T-helper 1 cell treated with Interleukin-12 subunit alpha and Interleukin-12 subunit beta and Interleukin-4 antibody, amounts not matched to agents 30 ng/mL and 1 ng/mL, for 36 hours (primary cell): ENCODE results near the gene OGFOD1. TPM values are rescaled to one million over a fixed set of nuclear protein-coding genes. Genes with fewer than 3 reads are reported as not detected.

ENCODE experiments used
- intact Hi-C: fragments of 100-400 bp; cut with micrococcal nuclease; formaldehyde crosslinking; loops from one replicate; pipeline ENCODE4 v1.15.1; 2024
- total RNA-seq: library from RNA; stranded (reverse); gene quantifications from 2 replicates; pipeline ENCODE4 v1.2.3, GENCODE V29; 2022

OGFOD1 gene
- total RNA-seq, 1 donor from 2014 or later: 52.5 TPM

DNA sequence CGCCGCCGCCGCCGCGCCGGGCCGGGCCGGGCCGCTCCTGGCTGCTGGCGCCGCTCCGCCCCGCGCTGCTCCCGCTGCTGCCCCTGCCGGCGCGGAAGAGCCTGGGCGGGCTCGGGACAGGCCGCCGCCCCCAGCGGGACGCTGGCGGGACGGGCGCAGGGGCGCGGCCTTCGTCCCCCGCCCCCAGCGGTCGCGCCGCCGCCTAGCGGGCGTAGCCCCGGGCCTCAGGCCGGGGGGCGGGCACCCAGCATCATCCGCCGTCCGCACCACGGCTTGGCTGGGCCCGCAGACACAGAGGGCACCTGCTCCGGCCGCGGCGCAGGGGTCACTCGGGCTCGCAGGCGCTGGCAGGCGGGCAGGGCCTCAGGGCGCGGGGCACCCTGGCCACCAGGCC is 25.9 kb upstream of the OGFOD1 start, which contains the start of gene AMFR:
AMFR (minus strand) TSS at position 107 of the 394 bp plus-strand sequence. CDS start 218 bp downstream, outside the sequence.
- intact Hi-C loops: loop anchor here (1.0 to 10.0 kb wide), 3 partner anchors 26 to 277 kb away; partner anchors contain the start of genes NUDT21 and OGFOD1

DNA sequence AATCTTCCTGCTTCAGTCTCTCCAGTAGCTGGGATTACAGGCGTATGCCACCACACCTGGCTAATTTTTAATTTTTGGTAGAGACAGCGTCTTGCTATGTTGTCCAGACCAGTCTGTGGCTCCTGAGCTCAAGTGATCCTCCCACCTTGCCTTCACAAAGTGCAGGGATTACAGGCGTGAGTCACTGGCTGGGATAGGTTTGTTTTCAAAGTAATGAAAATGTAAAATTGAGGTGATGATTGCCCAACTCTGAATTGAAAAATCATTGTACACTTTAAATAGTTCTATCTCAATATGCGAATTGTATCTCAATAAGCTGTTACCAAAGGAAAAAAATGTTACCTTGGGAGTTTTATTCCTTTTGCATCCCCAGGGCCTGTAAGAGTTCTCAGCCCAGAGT is 24.8 kb upstream of the OGFOD1 start:
- intact Hi-C loops: loop anchor here (10.0 kb wide), 1 partner anchor 222 kb away; no protein-coding TSS in a partner anchor

DNA sequence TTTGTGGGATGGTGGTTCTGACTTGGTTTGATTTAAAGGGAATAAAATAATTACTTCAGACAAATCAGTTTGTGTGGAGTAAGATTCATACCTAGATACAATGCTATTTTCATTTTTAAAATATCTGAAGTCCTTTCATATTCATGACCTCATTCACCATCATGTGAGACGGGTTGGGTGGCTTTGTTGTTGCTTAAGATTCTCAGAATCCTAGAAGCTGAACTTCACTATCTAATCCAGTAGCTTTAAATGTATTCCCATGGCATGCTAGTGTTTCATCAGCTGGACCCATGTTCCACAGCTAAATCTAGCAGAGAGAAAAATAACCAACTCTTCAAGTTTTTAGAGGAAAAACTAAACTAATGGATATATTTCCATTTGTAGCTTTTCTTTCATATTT is 23.3 kb upstream of the OGFOD1 start:
- intact Hi-C loops: loop anchor here (10.0 kb wide), 1 partner anchor 223 kb away; no protein-coding TSS in a partner anchor

DNA sequence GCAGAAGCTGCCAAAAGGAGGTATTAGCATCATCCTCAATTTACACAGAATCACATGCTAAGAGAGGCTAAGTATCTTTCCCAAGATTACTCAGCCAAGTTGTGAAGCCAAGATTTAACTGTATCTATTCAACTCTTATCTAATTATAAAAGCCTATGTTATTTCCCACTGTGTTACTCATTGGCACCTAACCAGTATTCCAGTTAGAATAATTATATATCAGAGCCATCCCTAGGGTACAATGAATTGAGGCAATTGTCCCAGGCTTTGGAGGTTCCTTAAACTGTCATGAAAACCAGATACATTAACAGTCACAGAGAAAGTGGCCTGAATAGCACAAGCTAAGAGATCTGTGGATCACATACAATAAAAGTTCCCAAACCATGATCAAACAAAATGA is 15.1 kb upstream of the OGFOD1 start:
- intact Hi-C loops: no loop called here

DNA sequence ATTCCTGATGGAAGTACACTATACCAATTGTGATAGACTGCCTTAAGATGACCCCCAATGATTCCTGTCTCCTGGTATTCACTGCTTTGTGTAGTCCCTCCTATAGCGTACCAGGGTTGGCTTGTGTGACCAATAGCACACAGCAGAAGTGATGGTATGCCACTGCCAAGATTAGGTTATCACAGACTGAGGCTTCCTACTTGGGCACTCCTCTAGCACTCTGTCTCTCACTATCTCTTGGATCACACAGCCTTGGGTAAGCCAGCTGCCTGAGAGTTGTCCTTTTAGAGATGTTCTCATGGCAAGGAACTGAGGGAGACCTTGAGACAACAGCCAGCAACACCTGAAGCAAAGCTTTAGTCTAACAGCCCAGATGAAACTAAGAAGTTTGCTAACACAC is 13.3 kb upstream of the OGFOD1 start:
- intact Hi-C loops: no loop called here

DNA sequence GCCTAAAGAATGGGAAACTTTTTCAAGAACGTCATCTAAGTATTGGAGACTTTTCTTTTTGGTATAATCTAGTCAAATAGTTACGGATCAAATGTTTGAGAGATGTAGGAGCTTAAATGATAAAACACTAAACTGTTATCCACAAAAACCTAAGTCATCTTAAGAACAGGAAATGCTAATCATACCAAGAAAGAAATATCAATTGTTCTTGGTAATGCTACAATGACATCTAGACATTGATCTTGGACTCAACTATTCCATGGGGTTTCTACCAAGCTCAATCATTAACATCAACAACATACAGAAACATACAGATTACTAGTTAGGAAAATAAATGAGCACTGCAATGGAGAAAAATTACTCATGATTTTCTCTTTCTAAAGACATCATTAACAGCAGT is 4.1 kb upstream of the OGFOD1 start:
- intact Hi-C loops: no loop called here

DNA sequence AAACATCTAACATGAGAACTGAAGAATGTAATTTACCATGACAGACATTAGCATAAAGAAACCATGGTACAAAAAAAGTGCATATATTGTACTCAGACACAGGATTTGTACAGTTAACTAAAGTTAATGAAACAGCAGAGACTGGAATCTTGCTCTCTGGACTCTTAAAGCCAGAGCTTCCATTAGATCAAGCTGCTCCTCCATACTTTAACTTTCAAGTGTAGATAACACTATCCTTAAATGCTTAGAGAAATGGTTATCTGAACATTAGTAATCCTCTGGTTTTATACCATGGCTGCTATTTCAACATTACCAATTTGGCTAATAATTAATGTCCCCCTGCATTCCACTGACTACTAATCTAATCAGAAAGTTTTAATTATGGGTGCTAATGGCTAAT is 3.3 kb upstream of the OGFOD1 start:
- intact Hi-C loops: no loop called here

DNA sequence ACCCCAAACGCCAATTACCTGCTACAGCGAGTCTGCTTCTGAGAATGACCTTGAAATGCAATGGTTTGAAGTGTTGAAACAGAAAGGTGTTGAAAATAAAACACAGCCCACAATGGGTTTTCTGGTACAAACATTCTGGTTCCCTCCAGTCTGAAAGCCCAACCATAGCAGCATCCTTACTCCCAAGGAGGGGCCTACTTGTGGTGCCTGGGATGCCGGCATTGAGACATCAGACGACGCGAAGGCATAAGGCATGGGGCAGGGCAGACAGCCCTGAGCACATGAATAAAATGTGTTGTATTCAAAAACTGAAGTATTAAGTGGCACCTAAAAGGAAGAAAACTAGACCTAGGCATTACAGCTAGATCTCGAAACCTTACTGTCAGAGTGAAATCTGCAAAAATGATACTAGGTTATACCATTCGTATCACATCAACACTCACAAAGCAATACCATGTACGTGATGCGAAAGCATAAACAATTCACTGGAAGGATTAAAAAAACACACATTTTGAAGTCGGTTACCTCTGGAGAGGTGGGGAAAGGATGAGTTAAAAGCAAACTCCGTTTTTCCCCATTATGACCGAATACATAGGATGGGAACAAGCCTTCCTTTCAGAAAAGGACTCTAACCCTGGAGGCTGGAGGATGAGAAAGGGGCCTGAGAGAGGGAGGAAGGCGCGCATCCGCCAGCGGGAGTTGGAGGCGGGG is 924 bp upstream of the OGFOD1 start:
- intact Hi-C loops: loop anchor here (2.0 to 5.0 kb wide), 5 partner anchors 126 to 1942 kb away; partner anchors contain the start of genes CFAP20, GINS3 and HERPUD1

DNA sequence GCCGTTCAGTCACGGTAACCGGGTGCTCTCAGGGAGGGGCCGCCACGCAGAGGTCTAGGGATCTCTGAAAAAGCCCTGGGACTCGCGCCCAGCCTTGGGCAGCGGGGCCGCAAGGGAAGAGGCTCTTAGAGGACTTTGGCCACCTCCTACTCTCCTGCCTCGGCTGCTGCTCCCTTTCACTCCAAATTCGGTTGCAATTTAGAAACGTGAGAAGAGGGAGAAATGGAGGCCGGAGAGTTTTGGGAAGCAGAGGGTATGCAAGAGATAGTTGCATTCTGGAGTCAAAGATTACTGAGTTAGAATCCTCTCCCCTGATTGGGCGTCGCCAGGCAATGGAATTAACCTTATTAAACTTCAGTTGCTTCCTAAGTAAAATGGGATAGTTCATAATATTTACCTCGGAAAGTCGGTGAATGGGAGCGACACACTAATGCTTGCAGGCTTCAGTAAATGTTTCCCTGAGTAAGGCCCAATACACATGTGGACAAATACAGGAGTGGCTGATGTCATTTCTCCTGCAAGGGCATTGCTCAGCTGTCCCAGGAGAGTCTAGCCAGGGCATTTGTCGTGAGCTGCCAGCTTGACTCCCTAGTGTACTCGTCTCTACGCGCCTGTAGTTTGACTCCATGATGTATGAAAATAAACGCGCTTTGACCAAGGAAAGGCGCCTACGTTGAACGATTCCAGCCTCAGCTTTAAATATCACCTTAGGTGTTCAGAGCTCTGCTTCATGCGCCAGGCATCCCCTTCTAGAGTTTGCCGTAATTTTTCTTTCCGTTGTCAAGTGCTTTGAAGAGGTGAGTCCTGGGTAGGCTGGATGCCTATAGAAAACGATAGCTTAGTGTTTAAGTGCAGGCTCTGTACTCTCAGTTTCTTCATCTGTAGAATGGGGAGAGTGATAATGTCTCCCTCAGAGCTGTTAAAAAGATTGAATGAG is 667 bp downstream of the OGFOD1 start:
- intact Hi-C loops: loop anchor here (1.0 to 5.0 kb wide), 17 partner anchors 27 to 1940 kb away; partner anchors contain the start of genes AMFR, BBS2, CFAP20 and GINS3

DNA sequence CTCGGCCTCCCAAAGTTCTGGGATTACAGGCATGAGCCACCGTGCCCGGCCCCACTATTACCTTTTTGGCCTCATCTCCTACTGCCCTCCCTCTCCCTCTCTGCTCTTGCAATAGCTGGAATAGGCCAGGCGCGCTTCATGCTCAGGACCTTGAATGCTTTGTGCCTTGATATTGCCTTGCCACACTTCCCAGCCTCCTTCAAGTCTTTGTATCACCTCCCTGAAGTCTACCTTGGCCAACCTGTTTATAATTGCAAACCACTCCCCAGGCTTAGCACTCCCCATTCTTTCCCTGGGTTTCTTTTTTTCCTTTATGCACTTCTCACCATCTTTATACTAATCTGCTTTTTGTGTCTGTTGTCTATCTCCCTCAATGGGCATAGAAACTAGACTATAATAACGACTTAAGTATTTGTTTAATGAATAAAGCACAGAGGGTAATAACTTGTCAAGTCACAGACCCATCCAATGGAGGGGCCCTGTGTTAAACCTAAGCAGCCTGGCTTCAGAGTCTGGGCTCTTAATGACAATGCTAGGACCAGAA is 6.6 kb downstream of the OGFOD1 start:
- intact Hi-C loops: no loop called here

DNA sequence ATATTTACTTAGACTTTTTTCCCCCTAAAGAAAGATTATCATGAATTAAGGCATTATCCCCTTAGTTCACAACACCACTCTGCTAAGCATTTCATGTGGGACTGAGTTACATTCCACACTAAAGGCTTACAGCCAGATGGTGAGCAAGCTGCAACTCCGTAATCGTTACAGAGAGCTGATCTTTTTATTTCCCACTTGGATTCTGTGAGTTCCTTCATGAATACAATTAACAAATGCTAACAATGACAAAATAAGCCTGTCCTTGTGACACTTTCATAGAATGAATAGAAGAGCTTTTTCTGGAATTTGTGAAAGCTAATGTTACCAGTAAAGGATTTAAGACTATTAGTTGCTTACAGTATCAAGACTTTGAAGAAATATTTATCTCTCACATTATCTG is 8.7 kb downstream of the OGFOD1 start:
- intact Hi-C loops: no loop called here

DNA sequence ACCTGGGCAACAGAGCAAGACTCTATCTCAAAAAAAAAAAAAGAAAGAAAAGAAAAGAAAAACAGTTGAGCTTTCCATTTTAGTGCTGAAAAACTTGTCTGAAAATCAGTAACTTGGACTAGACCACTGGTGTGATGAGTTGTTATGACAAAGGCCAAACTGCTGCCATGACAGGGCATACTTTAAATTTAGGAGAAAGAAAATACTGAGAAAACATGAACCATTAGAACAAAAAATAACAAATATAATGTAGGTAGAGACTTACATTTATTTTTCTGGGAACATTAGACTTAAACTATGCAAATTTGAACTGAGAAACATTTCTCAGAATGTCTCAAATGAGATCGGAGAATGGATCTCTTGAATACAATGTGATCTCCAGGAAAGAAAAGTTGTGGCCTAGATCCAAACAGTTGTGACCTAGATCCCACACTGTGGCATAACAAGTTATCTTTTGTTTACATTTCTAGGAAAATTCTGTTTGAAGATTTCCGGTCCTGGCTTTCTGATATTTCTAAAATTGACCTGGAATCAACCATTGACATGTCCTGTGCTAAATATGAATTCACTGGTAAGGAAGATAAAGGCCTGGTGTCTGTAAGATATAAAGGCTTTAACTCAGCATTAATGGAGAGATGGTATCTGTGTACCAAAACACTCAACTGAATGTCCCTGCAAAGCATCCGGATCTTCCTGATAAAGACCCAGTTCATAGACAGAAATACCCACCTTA is 10.9 kb downstream of the OGFOD1 start:
- intact Hi-C loops: no loop called here

DNA sequence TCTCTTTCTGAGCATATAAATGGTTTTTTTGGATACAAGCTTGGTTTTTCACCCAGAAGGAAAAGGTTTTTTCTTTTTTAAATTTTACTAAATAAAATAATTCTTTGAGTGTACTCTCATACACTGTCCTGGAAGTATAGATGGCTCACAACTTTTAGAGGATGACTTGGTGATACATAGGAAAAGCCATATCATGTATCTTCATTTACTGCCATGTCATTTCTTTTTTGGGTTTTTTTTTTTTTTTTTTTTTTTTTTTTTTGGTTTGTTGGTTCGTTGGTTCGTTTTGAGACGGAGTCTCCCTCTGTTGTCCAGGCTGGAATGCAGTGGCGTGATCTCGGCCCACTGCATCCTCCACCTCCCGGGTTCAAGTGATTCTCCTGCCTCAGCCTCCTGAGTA is 11.8 kb downstream of the OGFOD1 start:
- intact Hi-C loops: no loop called here

DNA sequence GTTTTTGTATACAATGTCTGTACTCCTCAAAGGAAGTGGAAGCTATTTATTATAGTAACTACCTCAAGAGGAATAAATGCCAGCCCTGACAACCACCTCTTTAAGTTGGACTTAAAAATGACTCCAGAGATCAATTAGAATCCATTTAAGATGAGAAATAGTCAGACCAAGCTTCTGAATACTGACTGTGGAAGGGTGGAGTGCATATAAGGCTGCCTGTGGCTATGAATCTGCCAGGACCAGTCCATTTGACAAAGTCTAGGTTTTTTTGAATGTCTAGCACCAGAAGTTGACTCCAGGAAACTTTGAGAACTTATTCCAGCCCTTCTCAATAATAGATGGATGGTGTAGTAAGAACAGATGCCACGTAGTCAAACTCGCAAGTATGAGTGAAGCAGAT is 15.0 kb downstream of the OGFOD1 start:
- intact Hi-C loops: no loop called here

DNA sequence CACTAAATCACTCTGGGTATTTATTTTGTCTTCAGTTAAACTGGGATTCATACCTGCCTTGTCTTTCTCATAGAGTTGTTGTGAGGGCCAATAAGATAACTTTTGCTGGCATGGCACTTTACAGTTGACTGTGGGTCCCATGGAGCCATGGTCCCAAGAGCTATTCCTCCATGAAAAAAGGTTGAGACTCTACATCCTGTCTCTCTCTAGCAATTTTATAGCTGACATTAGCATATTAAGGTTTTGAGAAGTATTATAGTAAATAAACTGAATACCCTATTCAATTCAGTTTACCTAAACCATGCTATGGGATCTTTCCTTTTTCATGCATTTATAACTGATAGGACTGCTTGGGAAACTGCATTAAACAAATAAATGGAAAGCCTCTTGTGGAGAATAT is 17.4 kb downstream of the OGFOD1 start:
- intact Hi-C loops: no loop called here

DNA sequence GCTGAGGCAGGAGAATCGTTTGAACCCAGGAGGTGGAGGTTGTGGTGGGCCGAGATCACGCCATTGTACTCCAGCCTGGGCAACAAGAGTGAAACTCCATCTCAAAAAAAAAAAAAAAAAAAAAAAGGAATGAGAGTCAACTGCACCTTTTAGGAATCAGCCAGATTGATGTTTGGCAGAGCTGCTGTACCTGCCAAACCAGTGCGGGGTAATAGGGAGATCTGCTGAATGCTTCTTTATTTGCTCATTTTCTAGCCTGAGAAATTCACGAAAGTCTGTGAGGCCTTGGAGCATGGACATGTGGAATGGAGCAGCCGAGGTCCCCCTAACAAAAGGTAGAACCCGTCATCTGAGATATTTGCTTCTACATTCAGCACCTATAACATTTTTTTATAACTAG is 18.4 kb downstream of the OGFOD1 start:
- intact Hi-C loops: no loop called here

DNA sequence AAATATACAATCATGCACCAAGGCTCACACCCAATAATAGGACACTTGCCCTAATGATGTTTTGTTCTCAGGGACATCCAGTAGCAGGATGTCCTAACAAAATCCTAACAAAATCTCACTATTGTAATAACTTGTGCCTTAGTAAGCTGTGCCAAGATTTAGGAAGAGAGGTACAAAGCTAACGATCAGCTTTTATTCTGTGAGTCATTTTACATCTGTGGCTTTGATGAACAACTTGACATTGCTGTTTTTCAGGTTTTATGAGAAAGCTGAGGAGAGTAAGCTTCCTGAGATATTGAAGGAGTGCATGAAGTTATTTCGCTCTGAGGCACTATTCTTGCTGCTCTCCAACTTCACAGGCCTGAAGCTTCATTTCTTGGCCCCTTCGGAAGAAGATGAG is 18.9 kb downstream of the OGFOD1 start:
- intact Hi-C loops: no loop called here

DNA sequence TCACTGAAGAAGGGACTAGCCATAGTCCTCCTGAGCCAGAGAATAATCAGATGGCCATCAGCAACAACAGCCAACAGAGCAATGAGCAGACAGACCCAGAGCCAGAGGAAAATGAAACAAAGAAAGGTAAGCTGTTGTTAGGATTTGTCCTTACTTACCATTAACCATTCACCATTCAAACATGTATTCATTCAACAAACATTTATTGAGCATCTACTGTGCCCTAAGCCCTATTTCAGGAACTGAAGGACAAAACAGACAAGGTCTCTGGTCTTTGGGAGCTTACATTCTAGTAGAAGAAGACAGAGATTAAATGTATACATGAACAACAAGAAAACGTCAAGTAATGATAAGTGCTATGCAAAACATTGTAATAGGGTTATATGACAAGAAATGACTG is 19.3 kb downstream of the OGFOD1 start:
- intact Hi-C loops: no loop called here

DNA sequence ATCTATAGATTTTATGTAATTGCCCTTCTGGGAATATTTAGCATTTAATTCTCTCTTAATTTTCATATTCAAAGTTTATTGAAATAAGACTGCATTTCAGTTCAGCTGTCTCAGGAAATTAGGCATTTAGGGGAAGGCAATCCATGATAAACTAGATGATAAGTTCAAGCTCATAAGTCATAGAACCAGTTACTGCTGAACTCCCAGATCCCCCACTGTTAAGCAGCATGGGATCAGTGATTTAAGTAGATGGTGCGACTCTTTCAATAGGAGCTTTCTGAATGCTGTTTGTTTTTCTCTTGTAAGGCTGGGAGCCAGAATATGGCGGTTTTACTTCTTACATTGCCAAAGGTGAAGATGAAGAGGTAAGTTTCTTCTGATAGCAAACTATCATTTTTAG is 23.8 kb downstream of the OGFOD1 start:
- intact Hi-C loops: no loop called here

DNA sequence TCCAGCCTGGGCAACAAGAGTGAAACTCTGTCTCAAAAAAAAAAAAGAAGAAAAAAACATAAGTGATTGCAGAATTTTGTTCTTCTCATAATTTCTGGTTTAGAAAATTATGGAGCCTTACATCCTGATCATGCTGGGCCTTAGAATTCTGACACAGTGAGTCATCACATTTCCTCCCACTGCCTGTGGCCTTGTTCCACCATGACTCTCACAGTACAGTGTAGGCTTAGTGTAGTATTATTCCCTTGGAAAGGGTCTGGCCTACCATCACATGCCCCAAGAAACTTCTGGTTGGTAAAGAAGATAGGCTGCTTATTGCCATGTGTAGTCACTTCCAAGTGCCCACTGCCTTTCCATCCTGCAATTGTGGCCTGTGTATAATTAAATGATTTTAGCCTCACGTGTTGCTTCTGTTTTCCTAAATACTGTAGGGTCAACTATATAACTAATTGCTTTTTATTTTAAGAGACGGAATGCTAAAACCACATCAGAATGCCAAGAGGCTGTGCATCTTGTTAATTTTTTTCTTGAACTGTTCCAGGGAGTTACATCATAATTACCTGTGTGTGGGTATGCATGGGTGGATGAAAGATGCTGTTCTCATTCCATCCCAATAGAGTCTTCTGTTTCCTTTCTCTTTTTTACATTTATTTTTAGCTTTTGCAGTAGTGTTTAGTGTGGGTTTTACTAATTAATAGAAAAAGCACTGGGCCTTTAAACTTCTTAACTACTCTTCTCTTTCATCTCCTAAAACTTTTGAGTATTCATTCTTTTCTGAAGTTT is 25.9 kb downstream of the OGFOD1 start:
- intact Hi-C loops: no loop called here
